GM12878 (cell line): ENCODE data around the gene SIX3. TPM values are rescaled to one million over a fixed set of nuclear protein-coding genes. Genes with fewer than 3 reads are reported as not detected.

Source experiments
- ATAC-seq: fragments of 200-7000 bp; cut with Tn5 transposase; 3 replicates; pipeline ENCODE4 v1.9.1; 2020; ENCODE audit warnings: mild to moderate bottlenecking, moderate library complexity
- BruUV-seq: library from RNA; stranded (reverse); fragments of 400-500 nt; replicated peaks from 2 replicates; lab custom pipeline; 2021; lab: Mats Ljungman, UMichigan
- CTCF ChIA-PET: fragments of 300-600 bp; sonication (Branson Sonifier 250); formaldehyde crosslinking; extraction: SDS; loops from one replicate; lab custom pipeline; 2021; ENCODE audit warnings: inconsistent platforms; lab: Yijun Ruan, JAX
- POLR2A ChIA-PET: fragments of 350-600 bp; formaldehyde crosslinking; extraction: SDS; loops from one replicate; lab custom pipeline; 2021; ENCODE audit warnings: inconsistent platforms; lab: Charles Lee
- RAD21 ChIA-PET: fragments of 300-600 bp; sonication (Branson Sonifier 250); formaldehyde crosslinking; loops from one replicate; lab custom pipeline; 2023; ENCODE audit warnings: antibody characterized with exemption; ENCODE audit not compliant: unreplicated experiment; lab: Charles Lee
- SMC1A ChIA-PET: fragments of 300-600 bp; sonication (Branson Sonifier 250); formaldehyde crosslinking; loops from one replicate; lab custom pipeline; 2023; ENCODE audit not compliant: unreplicated experiment, uncharacterized antibody; lab: Charles Lee
- DNase-seq: peaks from one replicate; pipeline ENCODE4 v3.0.0-alpha.2; 2011; ENCODE audit warnings: low read depth, low spot score
- FAIRE-seq: peaks from 3 replicates; lab custom pipeline; 2011; peaks lifted over from hg19 to GRCh38; lab: Jason Lieb, UNC
- H2AFZ ChIP-seq: 2 replicates; pipeline ENCODE4 v1.6.0; 2011; ENCODE audit warnings: low read depth, low read length, control low read depth; ENCODE audit not compliant: control insufficient read depth
- H3K27ac ChIP-seq: 2 replicates; pipeline ENCODE4 v1.5.1; 2011; ENCODE audit warnings: control low read depth; ENCODE audit not compliant: control insufficient read depth, insufficient read depth
- H3K27me3 ChIP-seq, 2 experiments: replicated peaks in 1 of 2; 2 replicates each; pipeline versions ENCODE4 v1.6.0 to v1.6.1; 2011; ENCODE audit warnings: low read length in 1 of 2; ENCODE audit not compliant: control insufficient read depth in 2 of 2, insufficient read depth in 2 of 2
- H3K36me3 ChIP-seq, 2 experiments: 2 replicates each; pipeline ENCODE4 v1.5.1; 2011; ENCODE audit warnings: low read length in 1 of 2; ENCODE audit not compliant: control insufficient read depth in 2 of 2, insufficient read depth in 2 of 2
- H3K4me1 ChIP-seq: 2 replicates; pipeline ENCODE4 v1.6.1; 2011; ENCODE audit warnings: mild to moderate bottlenecking, low read length, moderate library complexity, mixed read lengths; ENCODE audit not compliant: control insufficient read depth, insufficient read depth
- H3K4me2 ChIP-seq: 2 replicates; pipeline ENCODE4 v1.6.0; 2011; ENCODE audit warnings: control low read depth; ENCODE audit not compliant: control insufficient read depth, insufficient read depth
- H3K4me3 ChIP-seq: fragments of 200-600 bp; sonication (generic); 2 replicates; pipeline ENCODE4 v1.5.1; 2016
- H3K79me2 ChIP-seq: 2 replicates; pipeline ENCODE4 v1.6.0; 2011; ENCODE audit warnings: low read length; ENCODE audit not compliant: control insufficient read depth, insufficient read depth
- H3K9ac ChIP-seq: 2 replicates; pipeline ENCODE4 v1.8.0; 2011; ENCODE audit warnings: low read length, control low read depth, mixed read lengths; ENCODE audit not compliant: control insufficient read depth, insufficient read depth
- H3K9me3 ChIP-seq: replicated peaks from 3 replicates; pipeline ENCODE4 v1.5.1; 2011; ENCODE audit warnings: mild to moderate bottlenecking, low read length; ENCODE audit not compliant: control insufficient read depth, insufficient read depth
- H4K20me1 ChIP-seq: 2 replicates; pipeline ENCODE4 v1.6.0; 2011; ENCODE audit not compliant: control insufficient read depth, insufficient read depth
- ETV6 ChIP-seq, 2 experiments: fragments of 450-650 bp in 1 of 2; IDR thresholded peaks in 1 of 2; conservative IDR thresholded peaks in 1 of 2; 2 replicates each; pipeline ENCODE4 v1.6.1; 2014; ENCODE audit warnings: antibody characterized with exemption in 1 of 2, borderline replicate concordance in 1 of 2, low read depth in 1 of 2, mild to moderate bottlenecking in 1 of 2, moderate library complexity in 1 of 2
- EZH2 ChIP-seq: IDR thresholded peaks from 2 replicates; pipeline ENCODE4 v1.6.1; 2012; ENCODE audit warnings: low read depth, mild to moderate bottlenecking, control low read depth, inconsistent platforms, low read length, borderline replicate concordance; ENCODE audit not compliant: control insufficient read depth
- NRF1 ChIP-seq: conservative IDR thresholded peaks from 2 replicates; pipeline ENCODE4 v1.6.1; 2011; ENCODE audit warnings: mild to moderate bottlenecking, low read depth, low read length, improper control_type of control experiment
- TCF12 ChIP-seq: IDR thresholded peaks from 2 replicates; pipeline ENCODE4 v1.6.1; 2011; ENCODE audit warnings: low read depth, mild to moderate bottlenecking, low read length
- WGBS: methylation state at CpG from one replicate; pipeline ENCODE4 v1.1.6; 2016; ENCODE audit warnings: low lambda C conversion rate; ENCODE audit not compliant: insufficient replicate concordance, insufficient coverage; ENCODE audit errors: missing lambda C conversion rate; 5-methylcytosine and 5-hydroxymethylcytosine counted together
- in situ Hi-C: fragments of 300-500 bp; cut with MboI; formaldehyde crosslinking; loops from 9 replicates; pipeline ENCODE4 v1.14.3; 2018; ENCODE audit warnings: mixed read lengths
- intact Hi-C: fragments of 100-400 bp; cut with micrococcal nuclease; formaldehyde crosslinking; loops from one replicate; pipeline ENCODE4 v1.14.2; 2022; ENCODE audit not compliant: unreplicated experiment
- polyA plus RNA-seq, 11 experiments: library from polyadenylated mRNA; depleted of rRNA in 4 of 11; unstranded in 6 of 11; stranded (reverse) in 5 of 11; fragments of >200 nt; fragmentation: Nextera tagmentation in 4 of 11; fragmentation: Illumina TruSeq in 1 of 11; extraction: Ambion mirVana in 4 of 11; extraction: Trizol in 1 of 11; gene quantifications; 1 replicate in 1 of 11; 2 replicates in 10 of 11; pipeline versions ENCODE4 v1.2.1 to v1.2.3, GENCODE V29; 2011 to 2016; ENCODE audit warnings: inconsistent platforms in 2 of 11, missing spikeins in 2 of 11, low read depth in 1 of 11
- total RNA-seq, 4 experiments: library from RNA; depleted of rRNA in 3 of 4; stranded (reverse); fragments of >200 nt in 3 of 4; fragmentation: Illumina TruSeq in 1 of 4; extraction: Trizol in 1 of 4; gene quantifications; 2 replicates each; pipeline versions ENCODE4 v1.2.1 to v1.2.3, GENCODE V29; 2013 to 2021
- TF ChIP-seq, protein P1 (sequence below): fragments of 450-650 bp; IDR thresholded peaks from 2 replicates; pipeline ENCODE4 v1.6.1; 2017; ENCODE audit warnings: borderline replicate concordance

Gene SIX3
- total and polyA plus RNA-seq, 10 of the 15 experiments (the other 5 are each of a cell fraction or from before 2014, with no cell fraction given), result 0.05 to 0.42 (median 0.13) TPM; not detected in 4

DNA sequence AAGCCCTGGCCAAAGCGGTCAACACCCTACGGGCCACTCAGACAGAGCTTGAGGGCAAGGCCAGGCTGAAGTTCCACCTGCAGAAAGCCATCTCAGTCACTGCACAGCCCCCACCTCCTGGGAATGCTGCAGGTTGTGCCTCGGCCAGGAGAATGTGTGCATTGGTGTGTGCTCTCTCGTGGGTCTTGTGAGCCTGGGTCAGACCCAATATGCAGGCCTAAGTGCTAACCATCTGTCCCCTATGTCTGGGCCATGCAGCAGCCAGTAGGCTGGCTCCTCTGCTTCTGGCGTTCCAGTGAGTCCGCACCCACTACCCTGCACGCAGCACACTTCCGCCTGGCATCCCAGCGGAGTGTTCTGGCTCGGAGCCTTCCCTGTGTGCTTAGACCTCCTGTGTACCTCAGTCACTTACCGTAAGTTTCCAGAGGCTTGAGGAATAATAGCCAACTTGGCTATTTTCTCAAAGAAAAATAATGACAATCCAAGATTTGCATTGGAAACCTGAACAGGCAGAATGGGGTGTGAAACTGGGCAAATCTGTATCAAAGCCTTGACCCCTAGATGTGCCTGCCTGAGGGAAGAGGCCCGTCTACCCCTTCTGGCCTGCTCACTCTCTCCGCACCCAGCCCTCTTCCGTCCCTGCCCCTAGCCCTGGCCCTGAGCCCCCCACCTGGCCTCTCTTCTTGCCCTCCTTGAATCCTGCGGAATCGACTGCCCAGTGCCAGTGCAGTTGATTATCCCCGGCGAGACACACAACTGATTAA, 7.2 kb downstream of the SIX3 start:
- no peak for TF ChIP-seq NRF1
- TF ChIP-seq EZH2, result no peak
- no peak for TF ChIP-seq TCF12
- TF ChIP-seq ETV6 (conservative IDR thresholded peaks at IDR 0.05 in 1 of 2, IDR thresholded peaks at IDR 0.05 in 1 of 2; ENCODE audit: borderline replicate concordance in 1 of 2, low read depth in 1 of 2), result no peak
- TF ChIP-seq, protein P1, sequence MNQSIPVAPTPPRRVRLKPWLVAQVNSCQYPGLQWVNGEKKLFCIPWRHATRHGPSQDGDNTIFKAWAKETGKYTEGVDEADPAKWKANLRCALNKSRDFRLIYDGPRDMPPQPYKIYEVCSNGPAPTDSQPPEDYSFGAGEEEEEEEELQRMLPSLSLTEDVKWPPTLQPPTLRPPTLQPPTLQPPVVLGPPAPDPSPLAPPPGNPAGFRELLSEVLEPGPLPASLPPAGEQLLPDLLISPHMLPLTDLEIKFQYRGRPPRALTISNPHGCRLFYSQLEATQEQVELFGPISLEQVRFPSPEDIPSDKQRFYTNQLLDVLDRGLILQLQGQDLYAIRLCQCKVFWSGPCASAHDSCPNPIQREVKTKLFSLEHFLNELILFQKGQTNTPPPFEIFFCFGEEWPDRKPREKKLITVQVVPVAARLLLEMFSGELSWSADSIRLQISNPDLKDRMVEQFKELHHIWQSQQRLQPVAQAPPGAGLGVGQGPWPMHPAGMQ, result no peak
- BruUV-seq, result no TSS peak
- no peak overlapping the region for H3K4me3 ChIP-seq
- CTCF ChIA-PET, result interaction anchor here (1.4 to 11.2 kb wide), 2 partner anchors 469 to 558 kb away, joined by 3 to 321 read pairs; no protein-coding TSS in a partner anchor
- WGBS, result 55% methylated on average over 18 of the region's 18 CpGs
- peaks cover 9% of the 10 kb centered on the region for H3K4me1 ChIP-seq
- no peak for DNase-seq
- intact Hi-C loops, result no loop called here
- H3K4me2 ChIP-seq, result no peak overlapping the region
- no peaks in the 10 kb centered on the region; the same call in 2 of the 3 replicates for H3K9me3 ChIP-seq
- no peaks in the 10 kb centered on the region for H3K79me2 ChIP-seq
- ATAC-seq, result no peak
- no peaks in the 10 kb centered on the region for H3K36me3 ChIP-seq
- no peak overlapping the region for H2AFZ ChIP-seq
- H3K27ac ChIP-seq, result no peak overlapping the region
- no peaks in the 10 kb centered on the region; the same call in 1 of the 2 replicates for H4K20me1 ChIP-seq
- H3K9ac ChIP-seq, result no peak overlapping the region
- no peak for FAIRE-seq
- in situ Hi-C loops, result loop anchor here (5.0 kb wide), 1 partner anchor 556 kb away; no protein-coding TSS in a partner anchor
- SMC1A ChIA-PET, result no interaction called here
- RAD21 ChIA-PET, result interaction anchor here (1.3 kb wide), 1 partner anchor 467 kb away, joined by 3 read pairs; no protein-coding TSS in a partner anchor
- POLR2A ChIA-PET, result no interaction called here
- H3K27me3 ChIP-seq, result peaks cover 5 to 20% of the 10 kb centered on the region in 2 experiments
